Astrocyte (in vitro differentiated cells and primary cell): ENCODE results near the gene LINGO3.

ENCODE experiments used
- CTCF ChIP-seq: IDR thresholded peaks from 2 replicates; pipeline ENCODE4 v1.5.1; 2011; ENCODE audit warnings: low read depth, mild to moderate bottlenecking, inconsistent platforms, low read length, moderate library complexity; ENCODE audit not compliant: insufficient read depth
- EZH2 ChIP-seq: IDR thresholded peaks from 2 replicates; pipeline ENCODE4 v1.6.1; 2012; ENCODE audit warnings: mild to moderate bottlenecking, low read length, inconsistent platforms; ENCODE audit not compliant: insufficient read depth

DNA sequence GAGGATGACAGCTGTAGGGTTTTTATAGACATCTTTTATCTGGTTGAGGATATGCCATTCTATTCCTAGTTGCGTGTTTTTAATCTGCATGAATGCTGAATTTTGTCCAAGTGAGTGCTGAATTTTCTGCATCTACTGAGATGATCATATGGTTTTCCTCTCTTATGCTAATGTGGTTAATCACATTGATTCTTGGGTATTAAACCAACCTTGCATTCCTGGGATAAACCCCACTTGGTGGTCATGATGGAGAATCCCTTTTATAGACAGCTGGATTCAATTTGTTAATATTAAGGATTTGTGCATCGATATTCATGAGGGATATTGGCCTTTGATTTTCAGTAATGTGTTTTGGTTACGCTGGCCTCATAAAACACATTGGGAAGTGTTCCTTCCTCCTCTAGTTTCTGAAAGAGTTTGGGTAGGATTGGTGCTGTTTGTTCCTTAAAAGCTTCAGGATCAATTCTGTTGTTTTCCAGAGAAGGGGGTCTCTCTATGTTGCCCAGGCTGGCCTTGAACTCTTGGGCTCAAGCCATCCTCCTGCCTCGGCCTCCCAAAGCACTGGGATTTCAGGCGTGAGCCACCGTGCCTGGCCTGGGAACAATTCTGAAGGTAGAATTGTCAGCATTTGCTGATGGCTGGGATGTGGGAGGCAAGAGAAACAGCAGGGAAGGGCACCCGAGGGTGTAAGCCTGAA is 7.3 kb upstream of the LINGO3 start:
- TF ChIP-seq EZH2 (no peak), CTCF (no peak)
